GM23338 (cell line): ENCODE measurements around the gene POC1B. TPM values are rescaled to one million over a fixed set of nuclear protein-coding genes. Genes with fewer than 3 reads are reported as not detected.

Experiments used
- ATAC-seq: fragments of 200-7000 bp; cut with Tn5 transposase; 3 replicates; pipeline ENCODE4 v1.9.1; 2020
- DNase-seq: peaks from one replicate; pipeline ENCODE4 v3.0.0-alpha.2; 2015; ENCODE audit warnings: low spot score
- H2AFZ ChIP-seq: fragments of 200-600 bp; sonication (generic); 2 replicates; pipeline ENCODE4 v1.8.0; 2016; ENCODE audit warnings: antibody characterized with exemption, mild to moderate bottlenecking, moderate library complexity
- H3F3A ChIP-seq: fragments of 200-600 bp; sonication (generic); replicated peaks from 2 replicates; pipeline ENCODE4 v1.8.0; 2017; ENCODE audit warnings: antibody characterized with exemption, mixed run types, low read depth
- H3K27ac ChIP-seq: fragments of 200-600 bp; sonication (generic); 2 replicates; pipeline ENCODE4 v1.6.1; 2016; ENCODE audit warnings: low read depth
- H3K27me3 ChIP-seq: fragments of 200-600 bp; sonication (generic); 2 replicates; pipeline ENCODE4 v1.8.0; 2016; ENCODE audit warnings: mild to moderate bottlenecking, mixed run types, moderate library complexity; ENCODE audit not compliant: insufficient read depth
- H3K36me3 ChIP-seq: fragments of 200-600 bp; sonication (generic); 2 replicates; pipeline ENCODE4 v1.8.0; 2016; ENCODE audit warnings: mild to moderate bottlenecking; ENCODE audit not compliant: insufficient read depth
- H3K4me1 ChIP-seq: fragments of 200-600 bp; sonication (generic); 2 replicates; pipeline ENCODE4 v1.8.0; 2016; ENCODE audit warnings: mild to moderate bottlenecking, moderate library complexity; ENCODE audit not compliant: insufficient read depth
- H3K4me2 ChIP-seq: fragments of 200-600 bp; sonication (generic); 2 replicates; pipeline ENCODE4 v1.7.1; 2017; ENCODE audit warnings: mixed run types
- H3K4me3 ChIP-seq: fragments of 200-600 bp; sonication (generic); 2 replicates; pipeline ENCODE4 v1.6.1; 2016; ENCODE audit warnings: mixed run types
- H3K79me2 ChIP-seq: fragments of 200-600 bp; sonication (generic); replicated peaks from 2 replicates; pipeline ENCODE4 v1.8.0; 2017; ENCODE audit warnings: mild to moderate bottlenecking; ENCODE audit not compliant: insufficient read depth
- H3K9me2 ChIP-seq: fragments of 200-600 bp; sonication (generic); 2 replicates; pipeline ENCODE4 v1.8.0; 2017; ENCODE audit not compliant: insufficient read depth
- H4K20me1 ChIP-seq: fragments of 200-600 bp; sonication (generic); replicated peaks from 2 replicates; pipeline ENCODE4 v1.8.0; 2017; ENCODE audit warnings: mild to moderate bottlenecking; ENCODE audit not compliant: insufficient read depth
- H3K27ac Mint-ChIP-seq: 2 replicates; pipeline ENCODE4 v1.8.0; 2020; ENCODE audit warnings: inconsistent platforms, mild to moderate bottlenecking, moderate library complexity, mixed read lengths
- H3K27me3 Mint-ChIP-seq: 3 replicates; pipeline ENCODE4 v1.8.0; 2022; ENCODE audit warnings: low read depth, mild to moderate bottlenecking, moderate library complexity, mixed read lengths, inconsistent platforms; ENCODE audit not compliant: insufficient read depth, poor library complexity
- H3K36me3 Mint-ChIP-seq: 3 replicates; pipeline ENCODE4 v1.8.0; 2021; ENCODE audit warnings: low read depth, mild to moderate bottlenecking, inconsistent platforms, moderate library complexity, mixed read lengths
- H3K4me1 Mint-ChIP-seq: 3 replicates; pipeline ENCODE4 v1.8.0; 2020; ENCODE audit warnings: mild to moderate bottlenecking, inconsistent platforms, mixed read lengths
- H3K4me3 Mint-ChIP-seq: 3 replicates; pipeline ENCODE4 v1.8.0; 2021; ENCODE audit warnings: moderate library complexity, mild to moderate bottlenecking, inconsistent platforms, mixed read lengths
- H3K9me3 Mint-ChIP-seq: 3 replicates; pipeline ENCODE4 v1.8.0; 2020; ENCODE audit warnings: moderate library complexity, mild to moderate bottlenecking, inconsistent platforms, mixed read lengths
- CREB1 ChIP-seq: fragments of 250-450 bp; sonication (Bioruptor Pico); IDR thresholded peaks from 2 replicates; pipeline ENCODE4 v1.5.0; 2020; ENCODE audit warnings: low read depth, mild to moderate bottlenecking, moderate library complexity
- EZH2phosphoT487 ChIP-seq: fragments of 200-600 bp; sonication (generic); IDR thresholded peaks from one replicate; pipeline ENCODE4 v1.8.1; 2018; ENCODE audit warnings: antibody characterized with exemption; ENCODE audit not compliant: unreplicated experiment
- NANOG ChIP-seq: IDR thresholded peaks from 2 replicates; pipeline ENCODE4 v1.6.1; 2016; ENCODE audit warnings: antibody characterized with exemption, borderline replicate concordance
- STAT1 ChIP-seq: IDR thresholded peaks from one replicate; pipeline ENCODE4 v1.6.1; 2016; ENCODE audit warnings: antibody characterized with exemption; ENCODE audit not compliant: unreplicated experiment
- ZNF331 ChIP-seq: fragments of 250-450 bp; sonication (Bioruptor Pico); IDR thresholded peaks from 2 replicates; pipeline ENCODE4 v1.5.0; 2020; ENCODE audit warnings: low read depth, mild to moderate bottlenecking, moderate library complexity
- polyA plus RNA-seq: library from polyadenylated mRNA; unstranded; fragments of >200 nt; fragmentation: Nextera tagmentation; extraction: Ambion mirVana; gene quantifications from 2 replicates; pipeline ENCODE4 v1.2.1, GENCODE V29; 2016
- total RNA-seq: library from RNA; depleted of rRNA; stranded (reverse); fragments of >200 nt; shearing (Covaris generic); gene quantifications from 2 replicates; pipeline ENCODE4 v1.2.3, GENCODE V29; 2014
- TF ChIP-seq, protein P1 (sequence below): IDR thresholded peaks from one replicate; pipeline ENCODE4 v1.6.1; 2018; ENCODE audit warnings: antibody characterized with exemption; ENCODE audit not compliant: unreplicated experiment
- TF ChIP-seq, protein P2 (sequence below): fragments of 250-450 bp; sonication (Bioruptor Pico); IDR thresholded peaks from 2 replicates; pipeline ENCODE4 v1.5.0; 2020; ENCODE audit warnings: mild to moderate bottlenecking, moderate library complexity

POC1B gene
- total and polyA plus RNA-seq, 2 experiments from 2014 or later: 11.8 to 17.5 TPM

DNA sequence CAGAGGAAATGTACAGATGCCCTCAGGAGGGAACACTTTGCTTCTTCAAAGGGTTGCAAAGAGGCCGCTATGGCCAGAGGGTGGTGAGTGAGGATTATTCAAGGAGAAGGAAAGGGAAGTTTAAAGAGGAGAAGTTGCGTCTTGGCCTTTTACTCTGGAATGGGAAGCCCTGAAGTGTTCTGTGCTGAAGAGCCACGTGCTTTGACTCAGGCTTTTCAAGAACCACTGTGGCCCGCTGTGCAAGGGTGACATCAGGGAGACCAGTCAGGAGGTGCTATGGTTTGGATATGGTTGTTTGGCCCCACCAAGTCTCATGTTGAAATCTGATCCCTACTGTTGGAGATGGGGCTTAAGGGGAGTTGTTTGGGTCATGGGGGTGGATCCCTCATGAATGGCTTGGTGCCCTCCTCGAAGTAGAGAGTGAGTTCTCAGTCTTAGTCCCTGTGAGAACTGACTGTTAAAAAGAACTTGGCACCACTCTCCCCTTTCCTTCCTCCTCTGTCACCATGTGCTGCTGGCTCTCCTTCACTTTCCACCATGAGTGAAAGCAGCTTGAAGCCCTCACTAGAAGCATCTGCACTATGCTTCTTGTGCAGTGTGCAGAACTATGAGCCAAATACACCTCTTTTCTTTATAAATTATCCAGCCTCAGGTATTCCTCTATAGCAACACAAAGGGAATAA, 107.5 kb downstream of the POC1B start:
- TF ChIP-seq STAT1 (no peak), NANOG (no peak), EZH2phosphoT487 (no peak), ZNF331 (no peak), CREB1 (CRISPR knock-in tag) (no peak)
- TF ChIP-seq, protein P1, sequence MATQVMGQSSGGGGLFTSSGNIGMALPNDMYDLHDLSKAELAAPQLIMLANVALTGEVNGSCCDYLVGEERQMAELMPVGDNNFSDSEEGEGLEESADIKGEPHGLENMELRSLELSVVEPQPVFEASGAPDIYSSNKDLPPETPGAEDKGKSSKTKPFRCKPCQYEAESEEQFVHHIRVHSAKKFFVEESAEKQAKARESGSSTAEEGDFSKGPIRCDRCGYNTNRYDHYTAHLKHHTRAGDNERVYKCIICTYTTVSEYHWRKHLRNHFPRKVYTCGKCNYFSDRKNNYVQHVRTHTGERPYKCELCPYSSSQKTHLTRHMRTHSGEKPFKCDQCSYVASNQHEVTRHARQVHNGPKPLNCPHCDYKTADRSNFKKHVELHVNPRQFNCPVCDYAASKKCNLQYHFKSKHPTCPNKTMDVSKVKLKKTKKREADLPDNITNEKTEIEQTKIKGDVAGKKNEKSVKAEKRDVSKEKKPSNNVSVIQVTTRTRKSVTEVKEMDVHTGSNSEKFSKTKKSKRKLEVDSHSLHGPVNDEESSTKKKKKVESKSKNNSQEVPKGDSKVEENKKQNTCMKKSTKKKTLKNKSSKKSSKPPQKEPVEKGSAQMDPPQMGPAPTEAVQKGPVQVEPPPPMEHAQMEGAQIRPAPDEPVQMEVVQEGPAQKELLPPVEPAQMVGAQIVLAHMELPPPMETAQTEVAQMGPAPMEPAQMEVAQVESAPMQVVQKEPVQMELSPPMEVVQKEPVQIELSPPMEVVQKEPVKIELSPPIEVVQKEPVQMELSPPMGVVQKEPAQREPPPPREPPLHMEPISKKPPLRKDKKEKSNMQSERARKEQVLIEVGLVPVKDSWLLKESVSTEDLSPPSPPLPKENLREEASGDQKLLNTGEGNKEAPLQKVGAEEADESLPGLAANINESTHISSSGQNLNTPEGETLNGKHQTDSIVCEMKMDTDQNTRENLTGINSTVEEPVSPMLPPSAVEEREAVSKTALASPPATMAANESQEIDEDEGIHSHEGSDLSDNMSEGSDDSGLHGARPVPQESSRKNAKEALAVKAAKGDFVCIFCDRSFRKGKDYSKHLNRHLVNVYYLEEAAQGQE: no peak
- TF ChIP-seq, protein P2, sequence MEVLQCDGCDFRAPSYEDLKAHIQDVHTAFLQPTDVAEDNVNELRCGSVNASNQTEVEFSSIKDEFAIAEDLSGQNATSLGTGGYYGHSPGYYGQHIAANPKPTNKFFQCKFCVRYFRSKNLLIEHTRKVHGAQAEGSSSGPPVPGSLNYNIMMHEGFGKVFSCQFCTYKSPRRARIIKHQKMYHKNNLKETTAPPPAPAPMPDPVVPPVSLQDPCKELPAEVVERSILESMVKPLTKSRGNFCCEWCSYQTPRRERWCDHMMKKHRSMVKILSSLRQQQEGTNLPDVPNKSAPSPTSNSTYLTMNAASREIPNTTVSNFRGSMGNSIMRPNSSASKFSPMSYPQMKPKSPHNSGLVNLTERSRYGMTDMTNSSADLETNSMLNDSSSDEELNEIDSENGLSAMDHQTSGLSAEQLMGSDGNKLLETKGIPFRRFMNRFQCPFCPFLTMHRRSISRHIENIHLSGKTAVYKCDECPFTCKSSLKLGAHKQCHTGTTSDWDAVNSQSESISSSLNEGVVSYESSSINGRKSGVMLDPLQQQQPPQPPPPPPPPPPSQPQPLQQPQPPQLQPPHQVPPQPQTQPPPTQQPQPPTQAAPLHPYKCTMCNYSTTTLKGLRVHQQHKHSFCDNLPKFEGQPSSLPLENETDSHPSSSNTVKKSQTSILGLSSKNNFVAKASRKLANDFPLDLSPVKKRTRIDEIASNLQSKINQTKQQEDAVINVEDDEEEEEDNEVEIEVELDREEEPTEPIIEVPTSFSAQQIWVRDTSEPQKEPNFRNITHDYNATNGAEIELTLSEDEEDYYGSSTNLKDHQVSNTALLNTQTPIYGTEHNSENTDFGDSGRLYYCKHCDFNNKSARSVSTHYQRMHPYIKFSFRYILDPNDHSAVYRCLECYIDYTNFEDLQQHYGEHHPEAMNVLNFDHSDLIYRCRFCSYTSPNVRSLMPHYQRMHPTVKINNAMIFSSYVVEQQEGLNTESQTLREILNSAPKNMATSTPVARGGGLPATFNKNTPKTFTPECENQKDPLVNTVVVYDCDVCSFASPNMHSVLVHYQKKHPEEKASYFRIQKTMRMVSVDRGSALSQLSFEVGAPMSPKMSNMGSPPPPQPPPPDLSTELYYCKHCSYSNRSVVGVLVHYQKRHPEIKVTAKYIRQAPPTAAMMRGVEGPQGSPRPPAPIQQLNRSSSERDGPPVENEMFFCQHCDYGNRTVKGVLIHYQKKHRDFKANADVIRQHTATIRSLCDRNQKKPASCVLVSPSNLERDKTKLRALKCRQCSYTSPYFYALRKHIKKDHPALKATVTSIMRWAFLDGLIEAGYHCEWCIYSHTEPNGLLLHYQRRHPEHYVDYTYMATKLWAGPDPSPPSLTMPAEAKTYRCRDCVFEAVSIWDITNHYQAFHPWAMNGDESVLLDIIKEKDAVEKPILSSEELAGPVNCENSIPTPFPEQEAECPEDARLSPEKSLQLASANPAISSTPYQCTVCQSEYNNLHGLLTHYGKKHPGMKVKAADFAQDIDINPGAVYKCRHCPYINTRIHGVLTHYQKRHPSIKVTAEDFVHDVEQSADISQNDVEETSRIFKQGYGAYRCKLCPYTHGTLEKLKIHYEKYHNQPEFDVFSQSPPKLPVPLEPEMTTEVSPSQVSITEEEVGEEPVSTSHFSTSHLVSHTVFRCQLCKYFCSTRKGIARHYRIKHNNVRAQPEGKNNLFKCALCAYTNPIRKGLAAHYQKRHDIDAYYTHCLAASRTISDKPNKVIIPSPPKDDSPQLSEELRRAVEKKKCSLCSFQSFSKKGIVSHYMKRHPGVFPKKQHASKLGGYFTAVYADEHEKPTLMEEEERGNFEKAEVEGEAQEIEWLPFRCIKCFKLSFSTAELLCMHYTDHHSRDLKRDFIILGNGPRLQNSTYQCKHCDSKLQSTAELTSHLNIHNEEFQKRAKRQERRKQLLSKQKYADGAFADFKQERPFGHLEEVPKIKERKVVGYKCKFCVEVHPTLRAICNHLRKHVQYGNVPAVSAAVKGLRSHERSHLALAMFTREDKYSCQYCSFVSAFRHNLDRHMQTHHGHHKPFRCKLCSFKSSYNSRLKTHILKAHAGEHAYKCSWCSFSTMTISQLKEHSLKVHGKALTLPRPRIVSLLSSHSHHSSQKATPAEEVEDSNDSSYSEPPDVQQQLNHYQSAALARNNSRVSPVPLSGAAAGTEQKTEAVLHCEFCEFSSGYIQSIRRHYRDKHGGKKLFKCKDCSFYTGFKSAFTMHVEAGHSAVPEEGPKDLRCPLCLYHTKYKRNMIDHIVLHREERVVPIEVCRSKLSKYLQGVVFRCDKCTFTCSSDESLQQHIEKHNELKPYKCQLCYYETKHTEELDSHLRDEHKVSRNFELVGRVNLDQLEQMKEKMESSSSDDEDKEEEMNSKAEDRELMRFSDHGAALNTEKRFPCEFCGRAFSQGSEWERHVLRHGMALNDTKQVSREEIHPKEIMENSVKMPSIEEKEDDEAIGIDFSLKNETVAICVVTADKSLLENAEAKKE (CRISPR knock-in tag): no peak
- no peaks in the 10 kb centered on the region for H3K79me2 ChIP-seq
- ATAC-seq: no peak
- DNase-seq: no peak
- H3K27ac ChIP-seq: no peak overlapping the region
- H4K20me1 ChIP-seq: no peaks in the 10 kb centered on the region
- H3F3A ChIP-seq: no peaks in the 10 kb centered on the region
- H3K4me3 ChIP-seq: no peak overlapping the region
- no peaks in the 10 kb centered on the region for H3K36me3 ChIP-seq
- Mint-ChIP-seq H3K27me3 (no peaks in the 10 kb centered on the region), H3K4me1 (peaks cover 30% of the 10 kb centered on the region), H3K4me3 (no peak overlapping the region), H3K36me3 (no peaks in the 10 kb centered on the region), H3K9me3 (no peaks in the 10 kb centered on the region), H3K27ac (no peak overlapping the region)
- peaks cover 33% of the 10 kb centered on the region for H3K4me1 ChIP-seq
- no peaks in the 10 kb centered on the region for H3K27me3 ChIP-seq
- no peak overlapping the region for H2AFZ ChIP-seq
- H3K4me2 ChIP-seq: no peak overlapping the region
- H3K9me2 ChIP-seq: no peaks in the 10 kb centered on the region
